GM18517 (cell line): ENCODE results near the gene COPB2.
"Not testable (repeated sequence)": the region's sequence is repeated elsewhere in the genome, so short reads cannot be mapped to it uniquely, and the experiment has no call there.

Source experiments
- ATAC-seq: cut with Tn5 transposase; IDR thresholded peaks from one replicate; pipeline ENCODE4 v1.9.1; 2021; ENCODE audit warnings: mild to moderate bottlenecking, moderate library complexity; ENCODE audit not compliant: unreplicated experiment

The COPB2 gene

DNA sequence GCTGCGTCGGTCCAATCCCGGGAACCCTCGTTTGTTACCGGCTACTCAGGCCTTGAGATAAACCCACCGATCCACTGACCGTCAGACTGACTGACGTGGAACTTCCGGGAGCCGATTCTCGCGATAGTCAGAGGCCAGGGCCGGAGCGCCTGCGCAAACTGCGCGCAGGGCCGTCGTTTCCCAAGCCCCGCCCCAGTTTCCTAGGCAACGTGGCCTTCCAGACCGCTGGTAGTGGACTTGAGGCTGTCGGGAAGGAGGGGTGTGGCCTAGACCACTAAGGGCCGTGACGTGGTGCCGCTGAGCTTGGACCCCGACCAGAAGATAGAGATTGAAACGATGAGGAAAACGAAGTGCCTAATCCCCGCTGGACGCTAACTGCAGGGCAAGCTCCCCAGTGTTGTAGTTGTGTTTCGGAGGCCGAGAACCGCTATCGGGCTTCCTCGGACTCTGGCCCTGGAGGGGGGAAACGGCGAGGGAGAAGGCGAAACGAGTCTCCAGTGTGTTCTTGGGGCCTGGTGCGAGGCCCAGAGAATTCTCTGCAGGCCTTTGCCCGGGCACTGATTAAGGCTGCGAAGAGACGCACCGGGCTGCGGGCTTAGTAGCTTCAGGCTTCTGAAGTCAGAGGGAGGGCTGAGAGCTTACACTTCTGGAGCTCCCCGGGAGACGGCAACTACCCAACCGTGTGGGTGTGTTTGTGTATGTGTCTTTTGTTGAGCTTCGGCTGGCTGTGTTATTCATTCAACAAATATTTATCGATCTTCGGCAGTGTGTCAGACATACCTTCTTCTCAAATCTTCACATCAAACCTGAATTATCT is at the start of gene COPB2:
COPB2 (minus strand) TSS at position 96 of the 817 bp plus-strand sequence. CDS start 97 bp downstream, outside the sequence.
- ATAC-seq: peak; percentile 95

DNA sequence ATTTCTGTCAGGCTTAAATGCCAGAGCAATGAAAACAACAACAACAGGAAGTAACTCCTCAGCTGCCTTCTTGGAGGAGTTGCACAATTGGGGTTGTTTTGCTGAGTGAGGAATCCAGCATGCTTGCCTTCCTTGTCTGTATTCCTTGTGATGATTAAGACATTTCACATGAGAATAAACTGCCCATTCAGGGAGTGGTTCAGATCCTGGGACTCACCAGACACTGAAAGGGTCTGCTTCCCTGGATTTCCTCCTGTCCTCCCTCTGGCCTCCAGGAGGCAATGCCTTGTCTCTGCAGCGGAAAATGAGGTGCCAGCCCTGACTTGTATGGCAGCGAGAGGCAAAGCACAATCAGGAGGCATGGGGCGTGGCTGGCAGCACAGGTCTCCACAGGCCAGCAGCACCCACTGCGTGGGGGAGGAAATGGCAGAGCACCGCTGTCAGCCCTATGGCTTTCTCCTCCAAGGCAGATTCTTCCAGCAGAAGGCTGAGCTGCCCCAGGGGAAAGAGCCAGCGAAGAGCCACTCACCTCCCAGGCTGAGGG is 45.4 kb upstream of the COPB2 start:
- no peak for ATAC-seq

DNA sequence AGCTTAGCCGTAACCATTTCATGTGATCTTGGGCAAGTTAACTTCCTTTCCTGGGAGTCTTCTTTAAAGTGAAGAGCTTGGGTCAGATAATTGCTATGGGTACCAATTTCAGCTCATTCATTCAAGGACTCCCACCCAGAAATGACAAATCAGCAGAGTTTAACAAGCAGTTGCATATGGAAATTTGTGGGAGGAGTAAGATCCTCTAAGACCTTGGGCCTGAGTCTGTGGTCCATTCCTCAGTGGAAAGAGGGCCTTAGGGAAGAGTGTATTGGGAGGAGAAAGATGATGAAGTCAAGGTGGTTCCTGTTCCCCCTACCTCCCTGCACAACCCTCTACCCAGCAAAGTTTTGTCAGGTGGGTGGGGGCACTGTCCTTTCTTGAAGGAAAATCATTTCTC is 44.8 kb upstream of the COPB2 start:
- no peak for ATAC-seq

DNA sequence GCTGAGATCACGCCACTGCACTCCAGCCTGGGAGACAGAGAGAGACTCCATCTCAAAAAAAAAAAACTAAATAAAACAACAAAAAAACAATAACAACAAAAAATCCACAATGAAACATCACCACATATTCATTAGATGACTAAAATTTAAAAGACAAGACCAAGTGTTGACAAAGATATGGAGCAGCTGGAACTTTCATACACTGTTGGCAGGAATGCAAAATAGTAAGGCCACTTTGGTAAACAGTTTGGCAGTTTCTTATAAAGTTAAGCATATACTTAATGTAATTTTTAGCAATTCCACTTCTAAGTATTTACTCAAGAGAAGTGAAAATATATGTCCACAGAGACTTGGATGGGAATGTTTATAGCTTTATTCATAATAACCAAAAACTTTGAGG is 43.6 kb upstream of the COPB2 start:
- no peak for ATAC-seq

DNA sequence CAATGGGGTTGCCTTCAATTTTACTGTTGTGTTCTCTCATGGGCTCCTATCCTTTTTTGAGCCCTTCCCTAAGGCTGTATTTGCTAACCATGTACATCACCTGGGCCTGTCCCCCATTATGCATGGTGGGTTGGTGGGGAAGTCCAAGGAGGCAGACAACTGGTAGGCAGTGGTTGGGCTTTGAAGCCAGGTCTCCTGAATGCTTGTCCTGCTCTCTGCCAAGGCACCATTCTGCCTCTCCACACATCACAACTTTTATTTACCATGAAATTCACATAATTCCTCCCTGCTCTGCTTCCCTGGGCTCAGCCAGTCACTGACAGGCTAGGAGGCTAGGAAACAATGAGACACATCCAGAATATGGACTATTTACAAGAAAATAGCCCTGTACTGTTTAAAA is 41.0 kb upstream of the COPB2 start:
- no peak for ATAC-seq

DNA sequence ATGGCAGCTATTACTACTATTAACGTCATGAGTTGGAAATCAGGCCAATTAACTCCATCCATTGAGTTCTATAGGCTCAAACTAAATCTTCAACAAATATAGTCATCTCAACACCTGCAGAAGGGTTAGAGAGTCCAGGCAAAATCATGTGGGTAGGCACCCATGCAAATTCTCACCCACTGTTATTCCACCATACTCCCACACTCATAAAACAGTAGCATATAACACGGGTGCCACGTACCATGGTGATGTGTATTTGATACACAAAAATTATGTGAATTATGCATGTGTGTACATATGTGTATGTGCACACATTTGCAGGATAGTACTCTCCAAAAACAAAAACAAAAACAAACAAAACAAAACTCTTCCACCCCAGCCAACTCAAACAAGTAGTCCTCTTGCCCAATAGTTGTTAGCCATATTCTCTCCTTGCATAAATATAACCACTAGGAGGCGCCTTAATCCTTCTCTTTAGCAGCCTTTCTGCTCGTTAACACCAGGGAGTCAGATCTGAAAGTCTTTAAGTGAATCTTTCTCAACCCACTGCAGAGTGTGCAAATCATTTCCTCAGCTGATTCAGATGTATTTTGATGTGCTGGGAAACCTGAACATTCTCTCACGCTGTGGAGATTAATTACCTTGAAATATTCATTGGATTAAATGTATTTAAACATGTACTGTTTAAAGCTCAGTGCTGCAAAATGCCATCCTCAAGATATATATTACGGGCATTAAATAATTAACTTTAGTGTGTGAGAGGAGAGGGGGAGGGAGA is 38.0 kb upstream of the COPB2 start:
- peak; percentile 82 for ATAC-seq

DNA sequence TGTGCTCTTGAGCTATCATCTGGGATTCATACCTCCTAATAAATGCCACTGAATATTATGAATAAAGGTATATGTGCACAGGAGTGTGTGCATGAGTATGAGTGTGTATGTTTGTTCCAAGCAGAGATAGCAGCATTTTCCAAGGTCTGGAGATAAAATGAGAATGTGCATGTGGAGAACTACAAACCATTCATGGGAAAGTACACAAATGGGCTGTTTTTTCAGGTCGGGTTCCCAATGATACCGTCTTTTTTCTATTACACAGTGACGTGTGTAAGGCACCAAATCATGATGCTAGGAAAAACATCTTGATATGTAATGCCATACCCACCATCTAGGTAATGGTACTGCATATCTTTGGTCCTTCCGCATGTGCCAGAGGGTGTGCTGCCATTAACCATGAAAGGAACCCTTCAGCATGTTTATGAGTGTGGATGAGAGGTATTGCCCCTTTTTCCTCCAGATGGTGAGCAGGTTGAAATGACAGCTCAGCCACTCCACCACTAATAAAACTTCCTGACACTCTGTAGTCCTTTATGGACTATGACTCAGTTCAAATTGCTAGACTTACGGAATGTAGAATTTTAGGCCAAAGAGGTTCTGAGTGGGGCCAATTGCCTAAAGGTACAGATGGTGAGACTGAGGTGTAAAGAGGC is 36.4 kb upstream of the COPB2 start:
- ATAC-seq: no peak

DNA sequence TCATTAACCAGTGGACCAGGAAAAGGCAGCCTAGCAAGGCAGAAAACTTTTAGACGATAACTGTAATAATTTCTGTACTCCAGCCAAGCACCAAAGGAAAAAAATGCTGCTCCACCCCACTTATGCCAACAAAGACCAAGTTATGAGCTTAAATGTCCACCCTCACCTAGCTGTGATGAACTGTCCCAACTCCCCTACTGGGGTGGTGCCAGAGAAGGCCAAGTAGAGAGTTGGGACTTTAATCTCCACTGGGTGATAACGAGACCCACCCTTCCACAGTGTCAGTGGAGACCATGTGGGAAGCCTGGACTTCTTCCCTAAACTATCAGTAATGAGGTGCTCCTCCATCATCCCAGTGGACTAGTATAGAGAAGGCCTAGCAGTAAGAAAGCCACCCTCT is 33.8 kb upstream of the COPB2 start:
- no peak for ATAC-seq

DNA sequence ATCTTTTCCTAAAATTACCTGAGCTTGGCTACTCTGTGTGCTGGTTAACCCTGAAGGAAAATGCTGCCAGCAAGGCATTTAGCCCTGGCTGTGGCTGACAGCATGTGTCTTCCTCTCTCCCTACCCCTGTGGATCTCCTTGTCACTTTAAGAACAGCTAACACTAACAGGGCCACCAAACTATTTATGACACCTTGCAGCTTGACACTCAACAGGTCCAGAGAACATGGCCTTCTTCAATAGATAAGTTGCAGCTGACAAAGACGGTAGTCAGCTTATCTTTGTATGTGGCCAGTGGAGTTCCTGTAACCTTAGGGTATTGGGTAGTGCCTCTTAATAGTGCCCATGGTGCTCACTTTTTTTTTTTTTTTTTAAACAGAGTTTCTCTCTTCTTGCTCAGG is 32.0 kb upstream of the COPB2 start:
- no peak for ATAC-seq

DNA sequence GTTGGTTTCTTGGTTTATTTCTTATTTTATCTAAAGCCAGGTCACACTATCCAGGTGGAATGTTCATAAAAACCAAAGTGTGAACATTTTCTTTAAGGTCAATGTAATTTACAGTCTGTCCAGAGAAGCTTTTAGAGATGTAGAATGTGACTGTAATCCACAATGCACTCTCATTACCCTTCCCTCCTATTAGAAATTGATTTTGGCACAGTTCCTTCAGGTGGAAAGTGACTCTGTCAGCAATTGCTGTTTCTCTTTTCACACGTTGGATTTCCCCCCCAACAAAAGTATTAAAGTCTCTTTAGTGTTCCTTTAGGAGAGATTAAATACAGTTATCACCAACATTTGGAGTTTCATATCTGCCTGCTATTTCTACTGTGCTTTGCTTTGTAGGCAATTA is 31.6 kb upstream of the COPB2 start:
- ATAC-seq: no peak

DNA sequence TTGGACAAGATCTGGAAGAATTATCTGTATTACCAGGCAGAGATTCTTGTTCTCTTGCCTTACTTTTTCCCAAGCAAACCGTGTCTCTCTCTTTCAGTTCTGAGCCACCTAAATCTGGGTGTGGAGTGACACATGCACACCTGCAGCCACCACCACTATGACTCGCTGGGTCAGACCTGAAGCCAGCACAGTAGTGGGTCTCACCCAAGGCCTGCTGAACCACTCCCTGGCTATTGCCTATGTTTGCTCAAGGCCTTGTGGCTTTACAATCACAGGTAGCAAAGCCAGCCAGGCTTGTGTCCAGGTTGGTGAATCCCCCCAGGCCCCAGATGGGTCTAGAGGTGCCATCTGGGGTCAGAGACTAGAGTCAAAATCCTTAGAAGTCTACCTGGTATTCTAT is 28.7 kb upstream of the COPB2 start:
- no peak for ATAC-seq

DNA sequence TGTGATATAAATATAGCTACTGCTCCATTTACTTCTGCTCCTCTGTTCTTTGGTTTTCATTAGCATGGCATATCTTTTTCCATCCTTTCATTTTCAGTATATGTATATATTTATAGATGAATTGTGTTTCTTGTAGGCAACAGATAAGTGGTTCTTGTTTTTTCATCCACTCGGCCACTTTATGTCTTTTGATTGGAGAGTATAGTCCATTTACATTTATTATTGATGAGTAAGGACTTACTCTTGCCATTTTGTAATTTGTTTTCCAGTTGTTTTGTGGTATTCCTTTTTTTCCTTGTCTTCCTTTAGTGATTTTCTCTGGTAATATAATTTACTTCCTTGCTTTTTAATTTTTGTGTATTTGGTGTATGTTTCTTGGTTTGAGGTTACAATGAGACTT is 26.8 kb upstream of the COPB2 start:
- no peak for ATAC-seq

DNA sequence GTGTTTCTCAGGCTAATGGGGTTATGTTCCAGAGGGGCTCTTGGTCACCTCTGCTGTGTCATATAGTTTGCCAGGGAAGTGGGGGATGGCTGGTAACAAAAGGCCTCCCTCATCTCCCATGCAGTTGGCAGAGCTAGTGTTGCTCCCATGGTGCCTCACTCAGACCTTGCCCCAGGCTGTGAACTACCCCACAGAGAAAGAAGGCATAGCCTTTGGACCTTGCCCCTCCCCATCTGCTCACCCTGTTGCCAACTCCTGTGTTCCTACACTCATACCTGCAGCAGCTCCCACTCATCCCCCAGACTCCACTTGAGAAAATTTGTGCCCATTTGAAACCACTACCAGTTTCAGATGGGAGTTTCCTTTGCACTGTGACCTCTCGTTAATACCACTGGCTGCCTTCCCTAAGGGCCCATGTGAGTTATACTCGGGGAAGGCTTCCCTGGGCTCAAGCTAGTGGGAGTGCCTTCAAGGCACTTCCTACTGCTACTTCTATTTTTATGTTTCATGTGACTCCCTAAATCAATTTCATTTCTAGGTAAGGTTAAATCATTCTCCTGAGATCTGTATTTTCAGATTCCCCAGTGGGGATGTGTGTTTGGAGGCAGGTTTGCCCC is 25.3 kb upstream of the COPB2 start:
- ATAC-seq: no peak

DNA sequence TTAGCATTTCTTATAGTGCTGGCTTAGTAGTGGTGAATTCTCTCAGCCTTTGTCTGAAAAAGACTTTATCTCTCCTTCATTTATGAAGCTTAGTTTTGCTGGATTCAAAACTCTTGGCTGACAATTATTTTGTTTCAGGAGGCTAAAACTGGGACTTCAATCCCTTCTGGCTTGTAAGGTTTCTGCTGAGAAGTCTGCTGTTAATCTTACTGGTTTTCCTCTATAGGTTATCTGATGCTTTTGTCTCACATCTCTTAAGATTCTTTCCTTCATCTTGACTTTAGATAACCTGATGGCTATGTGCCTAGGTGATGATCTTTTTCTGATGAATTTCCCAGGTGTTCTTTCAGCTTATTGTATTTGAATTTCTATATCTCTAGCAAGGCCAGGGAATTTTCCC is 23.4 kb upstream of the COPB2 start:
- ATAC-seq: not testable (repeated sequence)

DNA sequence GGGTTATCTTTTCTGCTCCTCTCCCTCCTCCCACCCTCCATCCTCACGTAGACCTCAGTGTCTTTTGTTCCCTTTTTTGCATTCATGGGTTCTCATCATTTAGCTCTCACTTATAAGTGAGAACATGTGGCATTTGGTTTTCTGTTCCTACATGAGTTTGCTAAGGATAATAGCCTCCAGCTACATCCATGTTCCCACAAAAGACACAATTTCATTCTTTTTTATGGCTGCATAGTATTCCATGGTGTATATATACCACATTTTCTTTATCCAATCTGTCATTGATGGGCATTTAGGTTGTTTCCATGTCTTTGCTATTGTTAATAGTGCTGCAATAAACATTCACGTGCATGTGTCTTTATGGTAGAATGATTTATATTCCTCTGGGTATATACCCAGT is 11.7 kb upstream of the COPB2 start:
- ATAC-seq: not testable (repeated sequence)

DNA sequence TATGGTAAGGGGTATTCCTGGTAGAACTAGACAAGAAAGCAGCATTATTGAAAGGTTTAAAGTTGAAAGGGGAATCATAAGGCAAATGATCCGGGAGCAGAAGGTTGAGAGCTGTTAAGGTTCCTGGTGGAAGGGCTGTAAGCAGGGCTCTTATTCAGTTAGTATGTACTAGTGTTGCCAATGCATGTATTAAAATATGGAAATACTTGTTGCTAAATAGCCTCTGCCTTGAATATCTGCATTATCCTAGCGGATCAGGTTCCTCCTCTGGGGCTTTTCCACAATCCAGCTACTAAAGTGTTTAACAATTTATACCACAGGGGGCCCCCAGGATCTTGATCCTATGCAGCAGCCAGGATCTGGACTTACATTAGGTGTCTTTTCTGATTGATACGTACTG is 7.3 kb upstream of the COPB2 start:
- ATAC-seq: no peak

DNA sequence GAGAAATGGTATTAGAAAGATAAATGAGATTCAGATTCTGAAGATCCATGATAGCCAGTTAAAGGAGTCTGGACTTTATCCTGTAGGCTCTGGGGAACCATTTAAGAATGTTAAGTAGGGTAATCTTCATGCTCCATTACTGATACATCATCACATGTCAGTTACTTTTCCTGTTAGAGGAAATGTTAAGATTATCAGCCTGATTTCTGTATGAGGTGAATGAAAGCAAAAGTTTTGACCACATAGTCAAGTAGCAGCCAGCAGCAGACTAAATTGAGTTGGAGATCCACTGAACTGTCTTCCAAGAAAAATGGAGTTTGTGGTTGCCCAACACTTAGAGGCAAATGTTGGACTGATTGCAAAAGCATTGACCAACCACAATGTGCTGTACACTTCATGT is 4.7 kb upstream of the COPB2 start:
- no peak for ATAC-seq

DNA sequence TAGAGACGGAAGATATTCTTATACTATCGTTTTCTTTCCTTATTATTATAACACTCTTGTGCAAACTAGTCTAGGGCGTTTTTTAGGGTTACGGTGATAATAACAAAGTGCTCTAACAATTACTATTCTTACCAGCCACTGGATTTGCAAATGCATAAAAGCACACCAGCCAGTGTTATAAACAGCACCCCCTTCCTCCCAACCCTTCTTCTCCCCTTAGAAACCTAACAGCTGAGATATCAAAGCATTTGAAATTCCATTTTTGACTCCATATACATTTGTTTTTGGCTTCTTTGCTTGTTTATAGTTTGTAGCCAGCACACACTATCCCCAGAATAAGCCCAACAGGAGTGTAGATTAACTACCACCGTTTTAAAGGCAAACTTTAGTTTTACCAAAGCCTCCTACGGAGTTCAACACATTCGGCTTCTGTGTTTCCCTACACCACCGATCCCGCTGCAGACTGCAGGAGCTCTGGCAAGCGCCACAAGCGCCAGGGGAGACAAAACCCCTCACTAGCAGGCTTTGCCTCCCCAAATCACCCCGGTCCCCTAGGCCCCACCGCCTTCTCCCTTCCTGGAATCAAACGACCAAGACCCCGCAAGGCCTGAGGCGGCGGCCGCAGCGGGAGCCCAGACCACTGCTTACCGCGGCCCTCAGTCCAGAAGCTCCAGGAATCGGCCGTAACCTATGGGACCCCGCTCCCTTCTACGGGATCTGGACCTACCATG is 461 bp downstream of the COPB2 start:
- peak; percentile 6 for ATAC-seq

DNA sequence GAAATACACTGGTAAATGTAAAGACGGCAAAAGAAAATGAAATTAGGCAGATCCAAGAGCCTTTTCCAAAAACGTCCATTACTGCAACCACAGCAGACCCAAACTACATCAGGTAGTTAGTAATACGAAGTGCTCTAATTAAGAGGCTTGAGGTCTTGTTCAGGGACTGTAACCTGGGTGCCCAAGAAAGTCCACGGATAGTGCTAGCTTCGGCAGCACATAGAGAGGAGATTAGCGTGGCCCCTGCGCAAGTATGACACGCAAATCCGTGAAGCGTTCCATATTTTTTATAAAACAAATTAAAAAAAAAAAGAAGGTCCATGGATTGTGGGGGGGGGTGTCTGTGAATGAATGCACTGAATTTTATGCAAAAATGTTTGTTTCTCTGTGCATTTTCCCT is 1.4 kb downstream of the COPB2 start:
- no peak for ATAC-seq

DNA sequence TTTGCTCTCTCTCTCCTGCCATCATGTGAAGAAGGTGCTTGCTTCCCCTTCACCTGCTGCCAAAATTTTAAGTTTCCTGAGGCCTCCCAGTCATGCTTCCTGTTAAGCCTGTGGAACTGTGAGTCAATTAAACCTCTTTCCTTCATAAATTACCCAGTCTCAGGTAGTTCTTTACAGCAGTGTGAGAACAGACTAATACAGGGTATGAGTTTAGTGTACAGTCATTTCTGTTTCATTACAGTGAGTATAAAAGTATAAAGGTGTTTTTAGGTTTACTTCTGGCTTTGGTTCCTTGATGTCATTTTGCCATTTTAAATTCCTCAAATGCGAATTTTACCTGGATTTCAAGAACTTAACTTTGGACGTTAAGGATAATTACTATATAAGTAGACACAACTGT is 7.2 kb downstream of the COPB2 start:
- ATAC-seq: not testable (repeated sequence)
